Measurements from ENCODE around the gene GLDN.

The GLDN gene

DNA sequence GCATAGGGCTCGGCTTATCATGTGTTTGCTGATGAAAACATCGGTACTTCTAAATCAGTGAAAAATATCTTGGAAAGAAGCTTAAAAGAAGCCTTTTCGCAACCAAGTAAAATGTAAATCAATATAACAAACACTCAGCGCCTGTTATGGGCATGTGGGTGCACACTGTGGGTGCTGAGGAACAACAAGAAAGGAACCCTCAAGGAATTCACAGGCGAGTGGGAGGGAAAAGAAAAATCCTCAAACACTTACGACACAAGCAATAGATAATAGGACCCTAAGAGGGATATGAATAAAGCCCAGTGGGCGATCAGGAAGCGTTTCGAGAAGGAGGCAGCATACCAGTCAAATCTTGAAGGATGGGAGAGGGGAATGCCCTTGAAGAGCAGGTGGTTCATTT lies 21.9 kb downstream of the GLDN start:
- DNase-seq = no peak

DNA sequence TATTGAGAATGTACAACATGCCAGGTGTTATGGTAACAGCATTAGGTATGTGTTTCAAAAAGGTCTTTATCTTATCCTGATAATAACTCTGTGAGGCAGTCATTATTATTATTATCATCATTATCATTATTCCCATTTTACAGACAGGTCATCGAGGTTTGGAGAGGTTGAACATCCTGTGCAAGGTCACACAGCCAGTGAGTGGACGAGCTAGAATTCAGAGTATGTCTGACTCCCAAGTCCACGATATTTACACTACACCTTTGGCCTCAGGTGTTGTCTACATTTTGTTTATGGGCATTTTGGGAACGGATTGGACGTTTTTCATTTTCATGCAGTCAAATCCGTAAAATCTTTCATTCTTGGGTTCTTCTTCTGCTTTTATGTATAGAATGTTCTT lies 24.0 kb downstream of the GLDN start:
- DNase-seq = no peak

GRCh38 chr15:51366071-51366470 lies 24.6 kb downstream of the GLDN start:
- no peak for DNase-seq

DNA sequence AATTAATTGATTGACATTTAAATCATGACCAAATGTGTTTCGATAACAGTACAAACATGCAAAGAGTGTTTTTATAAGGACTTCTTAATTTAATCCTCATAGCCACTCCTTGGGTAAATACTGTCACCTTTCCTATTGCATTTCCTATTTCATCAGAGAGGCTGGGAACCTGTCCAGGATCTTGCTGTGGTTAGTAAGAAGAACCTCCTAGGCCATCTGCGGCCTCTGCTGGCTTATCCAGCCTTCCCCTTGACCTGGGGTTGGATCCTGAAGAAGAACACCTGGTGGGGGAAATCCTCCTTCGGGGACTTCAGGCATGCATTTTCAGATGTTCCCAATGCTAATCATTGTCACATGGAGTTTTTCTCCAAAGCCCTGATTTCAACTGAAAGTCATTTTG lies 25.5 kb downstream of the GLDN start:
- DNase-seq = no peak

GRCh38 chr15:51367322-51367976 lies 26.0 kb downstream of the GLDN start:
- DNase-seq = no peak

- DNase-seq = no peak
These were observed 26.9 kb downstream of the GLDN start for GRCh38 chr15:51368307-51368706.

- DNase-seq = no peak
These were observed 27.4 kb downstream of the GLDN start for GRCh38 chr15:51368751-51369450.

DNA sequence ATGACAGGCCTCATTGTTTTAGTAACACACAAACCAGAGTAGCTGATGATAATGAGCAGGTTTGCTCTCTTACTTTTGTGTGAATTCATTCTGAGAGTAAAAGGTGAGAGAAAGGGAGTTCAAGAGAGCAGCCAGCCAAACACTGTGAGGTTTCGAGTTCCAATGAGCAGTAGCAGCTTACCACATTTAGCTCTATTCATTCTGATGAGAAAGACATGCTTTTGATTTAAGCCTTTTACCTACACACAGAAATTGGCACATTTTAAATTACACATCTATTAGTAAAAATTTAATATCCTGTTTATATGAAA lies 28.0 kb downstream of the GLDN start:
- DNase-seq = no peak

GRCh38 chr15:51371266-51371665 lies 29.8 kb downstream of the GLDN start:
- DNase-seq = no peak

DNA sequence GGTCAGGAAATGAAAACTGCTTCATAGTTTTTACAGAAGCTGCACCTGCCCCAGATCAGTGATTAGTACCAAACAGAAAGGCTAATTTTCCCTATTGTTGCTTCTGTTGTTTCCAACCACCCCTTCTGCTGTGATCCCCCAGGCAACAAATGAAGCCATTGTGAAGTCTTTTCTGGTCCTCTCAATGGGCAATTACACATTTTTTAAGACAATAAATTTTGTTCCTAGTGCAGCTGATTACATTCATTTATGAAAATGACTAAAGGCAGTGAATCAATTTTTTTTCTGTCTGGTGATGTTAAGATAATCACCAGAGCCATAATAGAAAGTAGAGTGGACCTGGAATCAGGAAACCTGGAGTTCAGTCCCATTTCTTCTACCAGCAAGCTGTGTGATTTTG lies 32.7 kb downstream of the GLDN start:
- DNase-seq = no peak

GRCh38 chr15:51375966-51376640 lies 34.6 kb downstream of the GLDN start:
- no peak for DNase-seq

GRCh38 chr15:51377038-51377786 lies 35.8 kb downstream of the GLDN start:
- no peak for DNase-seq

- DNase-seq = no peak
These were observed 37.0 kb downstream of the GLDN start for GRCh38 chr15:51378406-51378805.

DNA sequence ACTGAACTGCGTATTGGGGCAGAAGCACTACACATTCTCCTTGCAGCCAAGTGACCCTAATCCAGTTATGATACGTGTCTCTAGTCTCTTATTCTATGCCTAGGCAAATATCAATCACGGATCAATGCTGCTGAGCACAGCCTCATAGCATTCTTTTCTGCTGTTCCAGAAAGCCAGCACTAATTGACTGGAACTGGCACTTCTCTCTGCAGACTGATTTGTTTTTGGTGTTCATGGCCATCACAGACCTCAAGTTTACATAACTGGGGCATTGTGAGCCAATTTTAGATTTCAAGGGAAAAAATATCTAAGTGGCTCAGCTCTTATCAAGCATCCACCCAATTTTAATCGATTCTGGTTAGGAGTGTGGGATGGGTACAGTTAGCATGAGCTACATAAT lies 37.9 kb downstream of the GLDN start:
- DNase-seq = no peak

DNA sequence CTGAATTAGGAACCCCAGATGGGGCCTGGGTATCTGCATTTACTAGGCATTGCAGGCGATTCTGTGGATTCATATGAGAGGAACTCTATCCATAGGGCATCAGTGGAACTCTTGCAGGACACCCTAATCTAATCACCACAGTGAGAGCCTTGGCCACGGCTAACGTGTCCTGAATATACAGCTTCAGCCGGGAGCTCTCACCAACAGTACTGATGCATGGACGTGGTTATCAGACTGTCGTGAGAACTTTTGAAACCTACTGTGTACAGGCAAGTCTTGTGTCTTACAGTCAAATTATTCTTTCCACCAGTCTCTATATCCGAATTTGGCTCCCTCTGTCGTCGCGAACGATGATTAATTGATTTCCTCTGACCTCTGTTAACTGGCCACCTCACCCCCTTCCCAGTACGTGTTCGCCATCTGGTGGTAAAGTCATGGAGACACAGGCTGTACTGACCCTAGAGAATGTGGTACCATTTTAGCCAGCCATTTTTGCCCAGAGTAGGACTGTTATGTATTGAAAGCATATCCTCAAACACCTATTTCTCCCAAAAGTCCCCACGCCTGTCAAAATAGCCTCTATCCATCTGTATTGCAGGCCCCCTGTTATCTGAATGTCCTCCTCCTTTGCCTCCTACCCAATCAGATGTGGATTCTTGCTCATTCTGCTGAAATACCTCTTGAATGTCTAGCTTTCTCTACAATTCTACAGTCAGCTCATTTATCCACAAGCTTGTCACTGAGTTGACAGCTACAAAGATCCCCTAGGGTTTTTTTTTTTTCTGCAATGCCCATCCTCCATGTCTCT lies 39.7 kb downstream of the GLDN start:
- DNase-seq = peak; percentile 78

DNA sequence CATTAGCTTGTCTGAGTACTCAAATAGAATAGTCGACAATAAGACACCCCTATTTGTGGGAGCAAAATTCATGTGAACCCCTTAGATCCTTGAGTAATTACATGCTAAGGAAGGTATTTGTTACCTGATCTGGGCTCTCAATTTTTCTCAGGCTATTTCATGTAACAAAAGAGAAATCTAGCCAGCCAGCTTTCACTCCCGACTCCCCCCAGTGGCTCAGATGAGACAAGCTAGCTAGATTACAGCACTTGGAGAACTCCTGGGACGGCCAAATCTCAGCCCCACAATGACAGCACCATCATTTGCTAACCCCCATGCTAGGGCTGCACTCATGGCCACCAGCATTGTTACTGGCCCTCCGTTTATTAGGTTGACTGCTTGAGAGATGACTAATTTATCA lies 41.3 kb downstream of the GLDN start:
- DNase-seq = peak; percentile 54

- DNase-seq = no peak
These were observed 44.6 kb downstream of the GLDN start for GRCh38 chr15:51386029-51386428.

- DNase-seq = no peak
These were observed 45.0 kb downstream of the GLDN start for GRCh38 chr15:51386486-51386885.

GRCh38 chr15:51386960-51387698 lies 45.7 kb downstream of the GLDN start:
- no peak for DNase-seq

GRCh38 chr15:51387699-51388041 lies 46.2 kb downstream of the GLDN start:
- no peak for DNase-seq

GRCh38 chr15:51388726-51389125 lies 47.3 kb downstream of the GLDN start:
- DNase-seq = no peak
